Prostate gland (tissue), 2 donors: Measurements from ENCODE around the gene FOXB1. TPM values are rescaled to one million over a fixed set of nuclear protein-coding genes. Genes with fewer than 3 reads are reported as not detected.

Experiments
- DNase-seq: peaks from one replicate; pipeline ENCODE4 v3.0.0-alpha.2; 2019; ENCODE audit warnings: low spot score
- H3K27ac ChIP-seq, 2 donors: fragments of 200-600 bp; sonication (generic); 2 replicates each; pipeline ENCODE4 v1.5.1; 2017 to 2019
- H3K27me3 ChIP-seq: fragments of 200-600 bp; sonication (generic); replicated peaks from 2 replicates; pipeline ENCODE4 v1.5.1; 2019; ENCODE audit not compliant: insufficient read depth
- H3K36me3 ChIP-seq, 2 donors: fragments of 200-600 bp; sonication (generic); 1 replicate in 1 of 2; 2 replicates in 1 of 2; pipeline versions ENCODE4 v1.5.1 to v1.8.1; 2017 to 2019
- H3K4me1 ChIP-seq: fragments of 200-600 bp; sonication (generic); replicated peaks from 2 replicates; pipeline ENCODE4 v1.5.1; 2019
- H3K4me3 ChIP-seq, 2 donors: fragments of 200-600 bp; sonication (generic); 2 replicates each; pipeline ENCODE4 v1.5.1; 2017 to 2019
- H3K9me3 ChIP-seq: fragments of 200-600 bp; sonication (generic); 2 replicates; pipeline ENCODE4 v1.5.1; 2017
- CTCF ChIP-seq, 4 experiments: fragments of 200-600 bp in 2 of 4; fragments of 450-650 bp in 2 of 4; sonication (generic) in 2 of 4; IDR thresholded peaks; 1 replicate in 3 of 4; 2 replicates in 1 of 4; pipeline ENCODE4 v1.5.1; 2016 to 2019; ENCODE audit warnings: antibody characterized with exemption in 4 of 4, mild to moderate bottlenecking in 2 of 4, moderate library complexity in 2 of 4
- POLR2A ChIP-seq: fragments of 450-650 bp; IDR thresholded peaks from one replicate; pipeline ENCODE4 v1.6.1; 2016; ENCODE audit warnings: antibody characterized with exemption, mild to moderate bottlenecking
- POLR2AphosphoS5 ChIP-seq: sonication (generic); formaldehyde crosslinking; IDR thresholded peaks from one replicate; pipeline ENCODE4 v1.6.1; 2017; ENCODE audit warnings: antibody characterized with exemption
- WGBS: methylation state at CpG from one replicate; pipeline ENCODE4 v1.1.5; 2018; 5-methylcytosine and 5-hydroxymethylcytosine counted together
- intact Hi-C: fragments of 100-400 bp; cut with DNase I; formaldehyde crosslinking; loops from one replicate; pipeline ENCODE4 v1.14.2; 2022
- total RNA-seq, 2 donors: library from RNA; depleted of rRNA; stranded (reverse); fragments of >200 nt; gene quantifications; one replicate each; pipeline ENCODE4 v1.1.0, GENCODE V29; 2016

Gene FOXB1
- total RNA-seq, 2 donors from 2014 or later: not detected

DNA sequence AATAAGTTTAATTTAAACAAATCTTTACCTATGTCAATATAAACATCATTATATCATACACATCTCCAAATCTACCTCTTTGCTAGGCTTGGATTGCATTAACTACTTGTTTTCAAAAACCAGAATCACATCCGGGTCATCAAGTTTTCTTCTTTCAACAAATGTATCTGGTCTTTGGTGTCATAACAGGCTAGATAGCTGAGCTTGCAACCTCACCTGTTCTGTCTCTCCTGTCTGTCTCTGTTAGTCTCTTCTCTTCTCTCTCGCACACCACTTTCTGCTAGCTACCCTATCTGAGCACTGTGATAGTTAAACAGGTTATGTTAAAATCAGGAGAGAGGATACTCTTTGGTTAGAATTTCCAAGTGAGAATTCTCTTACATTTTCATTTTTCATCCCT, 6.7 kb downstream of the FOXB1 start:
- H3K27me3 ChIP-seq: peaks cover 16% of the 10 kb centered on the region

GRCh38 chr15:60012695-60013094, 8.6 kb downstream of the FOXB1 start:
- TF ChIP-seq POLR2A (no peak), POLR2AphosphoS5 (no peak), CTCF (IDR thresholded peaks at IDR 0.05) (no peak)
- no peak overlapping the region for H3K4me3 ChIP-seq
- H3K27ac ChIP-seq: no peak overlapping the region
- H3K9me3 ChIP-seq: no peaks in the 10 kb centered on the region
- WGBS: 77% methylated on average over 3 of the region's 3 CpGs
- H3K27me3 ChIP-seq: peaks cover 15% of the 10 kb centered on the region
- no peaks in the 10 kb centered on the region for H3K4me1 ChIP-seq
- H3K36me3 ChIP-seq: no peaks in the 10 kb centered on the region
- intact Hi-C loops: no loop called here
- no peak for DNase-seq

More for the DNA sequence above, 6.7 kb downstream of the FOXB1 start:
- Histone ChIP-seq H3K27ac (no peak overlapping the region), H3K36me3 (no peaks in the 10 kb centered on the region), H3K9me3 (no peaks in the 10 kb centered on the region), H3K4me3 (no peak overlapping the region), H3K4me1 (peaks cover 4% of the 10 kb centered on the region)
- DNase-seq: no peak
- TF ChIP-seq POLR2AphosphoS5: no peak
- no peak for TF ChIP-seq POLR2A
- TF ChIP-seq CTCF (IDR thresholded peaks at IDR 0.05): no peak
- WGBS: 19% methylated on average over 2 of the region's 2 CpGs
- intact Hi-C loops: no loop called here

- Histone ChIP-seq H3K27ac (no peak overlapping the region), H3K4me3 (no peak overlapping the region), H3K27me3 (no peaks in the 10 kb centered on the region), H3K9me3 (no peaks in the 10 kb centered on the region), H3K4me1 (no peaks in the 10 kb centered on the region), H3K36me3 (no peaks in the 10 kb centered on the region)
- DNase-seq: no peak
- intact Hi-C loops: no loop called here
- TF ChIP-seq CTCF (IDR thresholded peaks at IDR 0.05) (no peak), POLR2AphosphoS5 (no peak), POLR2A (no peak)
- WGBS: 31% methylated on average over 2 of the region's 2 CpGs
Observed at GRCh38 chr15:60017538-60018520, 13.7 kb downstream of the FOXB1 start.

GRCh38 chr15:60020736-60021135, 16.6 kb downstream of the FOXB1 start:
- H3K4me1 ChIP-seq: no peaks in the 10 kb centered on the region
- intact Hi-C loops: no loop called here
- no peaks in the 10 kb centered on the region for H3K36me3 ChIP-seq
- no peaks in the 10 kb centered on the region for H3K27me3 ChIP-seq
- no peaks in the 10 kb centered on the region for H3K9me3 ChIP-seq
- no peak for DNase-seq
- TF ChIP-seq POLR2AphosphoS5 (no peak), CTCF (IDR thresholded peaks at IDR 0.05) (no peak), POLR2A (no peak)
- no peak overlapping the region for H3K4me3 ChIP-seq
- H3K27ac ChIP-seq: no peak overlapping the region
- WGBS: 35% methylated on average over 3 of the region's 3 CpGs
